ENCODE results near the gene POTEF.

DNA sequence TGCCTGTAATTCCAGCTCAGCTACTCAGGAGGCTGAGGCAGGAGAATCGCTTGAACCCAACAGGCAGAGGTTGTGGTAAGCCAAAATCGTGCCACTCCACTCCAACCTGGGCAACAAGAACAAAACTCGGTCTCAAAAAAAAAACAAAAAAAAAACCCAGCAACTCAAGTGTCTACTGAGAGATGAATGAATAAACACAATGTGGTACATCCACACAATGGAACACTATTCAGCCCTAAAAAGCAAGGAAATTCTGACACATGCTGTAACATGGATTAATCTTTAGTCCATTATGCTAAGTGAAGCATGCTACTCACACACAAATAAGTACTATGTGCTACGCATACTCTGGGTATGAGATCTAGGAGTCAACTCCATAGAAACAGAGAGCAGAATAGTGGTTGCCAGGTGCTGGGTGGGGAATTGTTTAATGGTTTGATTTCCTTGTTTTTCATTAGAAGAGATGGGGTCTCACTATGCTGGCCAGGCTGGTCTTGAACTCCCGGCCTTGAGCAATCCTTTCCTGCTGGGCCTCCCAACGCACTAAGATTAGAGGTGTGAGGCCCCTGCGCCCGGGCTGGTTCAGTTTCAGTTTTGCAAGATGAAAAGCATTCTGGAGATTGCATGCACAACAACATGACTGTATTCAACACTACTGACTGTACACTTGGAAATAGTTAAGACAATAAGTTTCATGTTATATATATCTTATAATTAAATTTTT is 36.4 kb upstream of the POTEF start:
- TF ChIP-seq, protein P1, sequence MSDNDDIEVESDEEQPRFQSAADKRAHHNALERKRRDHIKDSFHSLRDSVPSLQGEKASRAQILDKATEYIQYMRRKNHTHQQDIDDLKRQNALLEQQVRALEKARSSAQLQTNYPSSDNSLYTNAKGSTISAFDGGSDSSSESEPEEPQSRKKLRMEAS (IDR thresholded peaks at IDR 0.05; ENCODE audit: insufficient read depth, insufficient read length): no peak
- TF ChIP-seq MYC (IDR thresholded peaks at IDR 0.05; ENCODE audit: low read depth, low read length) (no peak), POLR2AphosphoS5 (IDR thresholded peaks at IDR 0.05; ENCODE audit: insufficient read depth, low read depth, low read length) (no peak), POLR2A (IDR thresholded peaks at IDR 0.05; ENCODE audit: low read depth, low read length) (no peak)
- TF ChIP-seq, protein P2, sequence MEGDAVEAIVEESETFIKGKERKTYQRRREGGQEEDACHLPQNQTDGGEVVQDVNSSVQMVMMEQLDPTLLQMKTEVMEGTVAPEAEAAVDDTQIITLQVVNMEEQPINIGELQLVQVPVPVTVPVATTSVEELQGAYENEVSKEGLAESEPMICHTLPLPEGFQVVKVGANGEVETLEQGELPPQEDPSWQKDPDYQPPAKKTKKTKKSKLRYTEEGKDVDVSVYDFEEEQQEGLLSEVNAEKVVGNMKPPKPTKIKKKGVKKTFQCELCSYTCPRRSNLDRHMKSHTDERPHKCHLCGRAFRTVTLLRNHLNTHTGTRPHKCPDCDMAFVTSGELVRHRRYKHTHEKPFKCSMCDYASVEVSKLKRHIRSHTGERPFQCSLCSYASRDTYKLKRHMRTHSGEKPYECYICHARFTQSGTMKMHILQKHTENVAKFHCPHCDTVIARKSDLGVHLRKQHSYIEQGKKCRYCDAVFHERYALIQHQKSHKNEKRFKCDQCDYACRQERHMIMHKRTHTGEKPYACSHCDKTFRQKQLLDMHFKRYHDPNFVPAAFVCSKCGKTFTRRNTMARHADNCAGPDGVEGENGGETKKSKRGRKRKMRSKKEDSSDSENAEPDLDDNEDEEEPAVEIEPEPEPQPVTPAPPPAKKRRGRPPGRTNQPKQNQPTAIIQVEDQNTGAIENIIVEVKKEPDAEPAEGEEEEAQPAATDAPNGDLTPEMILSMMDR (IDR thresholded peaks at IDR 0.05; ENCODE audit: extremely low read depth in 1 of 2, insufficient read depth in 1 of 2, low read depth in 1 of 2, low read length in 2 of 2): no peak
